Aorta (tissue), 5 donors: Measurements from ENCODE around the gene GPN1. TPM values are rescaled to one million over a fixed set of nuclear protein-coding genes. Genes with fewer than 3 reads are reported as not detected.

Source experiments
- ATAC-seq: fragments of 200-7000 bp; cut with Tn5 transposase; one replicate; pipeline ENCODE4 v1.9.1; 2022; ENCODE audit warnings: moderate library complexity; ENCODE audit not compliant: low FRiP score
- DNase-seq, 2 donors: peaks; one replicate each; pipeline ENCODE4 v3.0.0-alpha.2; 2020
- H3K27ac ChIP-seq, 2 donors: one replicate each; pipeline ENCODE4 v1.5.1; 2013; ENCODE audit warnings: low read length in 2 of 2, mild to moderate bottlenecking in 2 of 2, moderate library complexity in 2 of 2, control low read depth in 1 of 2, inconsistent platforms in 1 of 2, low read depth in 1 of 2
- H3K27me3 ChIP-seq, 2 donors: one replicate each; pipeline ENCODE4 v1.6.1; 2013; ENCODE audit warnings: control low read depth in 1 of 2, low read length in 1 of 2, mild to moderate bottlenecking in 1 of 2, moderate library complexity in 1 of 2; ENCODE audit not compliant: insufficient read depth in 2 of 2, control insufficient read depth in 1 of 2
- H3K36me3 ChIP-seq, 2 donors: one replicate each; pipeline ENCODE4 v1.6.1; 2013; ENCODE audit warnings: control low read depth in 1 of 2, low read length in 1 of 2, mild to moderate bottlenecking in 1 of 2; ENCODE audit not compliant: insufficient read depth in 2 of 2, control insufficient read depth in 1 of 2
- H3K4me1 ChIP-seq, 2 donors: one replicate each; pipeline ENCODE4 v1.6.1; 2013; ENCODE audit warnings: low read length in 2 of 2, control low read depth in 1 of 2, mild to moderate bottlenecking in 1 of 2, moderate library complexity in 1 of 2; ENCODE audit not compliant: insufficient read depth in 2 of 2, control insufficient read depth in 1 of 2
- H3K4me3 ChIP-seq, 2 donors: one replicate each; pipeline ENCODE4 v1.5.1; 2013; ENCODE audit warnings: low read length in 2 of 2, control low read depth in 1 of 2, mild to moderate bottlenecking in 1 of 2
- H3K9me3 ChIP-seq: one replicate; pipeline ENCODE4 v1.6.1; 2013; ENCODE audit warnings: mild to moderate bottlenecking, low read length; ENCODE audit not compliant: control insufficient read depth
- WGBS, 2 donors: extraction: QIAGEN DNeasy Blood & Tissue Kit; methylation state at CpG; one replicate each; pipeline ENCODE4 v1.1.7; 2013; 5-methylcytosine and 5-hydroxymethylcytosine counted together
- intact Hi-C, 2 donors: fragments of 100-400 bp; cut with DNase I; formaldehyde crosslinking; loops; one replicate each; pipeline versions ENCODE4 v1.14.2 to v1.15.0; 2022
- long read RNA-seq, 2 donors: library from polyadenylated mRNA; unstranded; transcript quantifications; one replicate each; pipeline ENCODE4 v2.0.0, GENCODE V29; 2020 to 2021
- polyA plus RNA-seq, 2 donors: library from polyadenylated mRNA; stranded (reverse); fragments of 200-250 nt; gene quantifications; one replicate each; pipeline ENCODE4 v1.2.3, GENCODE V29; 2013
- total RNA-seq, 2 donors: library from RNA; stranded (reverse); fragmentation: NEBNext Ultra II Directional; extraction: Animal tissue kit (Norgen Biotek cat#: 25700); gene quantifications; one replicate each; pipeline ENCODE4 v1.2.1, GENCODE V29; 2021
- donor health status: healthy with polysubstance abuse.
- donor health status: Bipolar disorder and iron deficiency.
- donor health status: DM: no; HTN: no; CAD: no.
- donor health status: DM: no; HTN: no; CAD: no.
- donor health status: DM: yes; HTN: yes; CAD: no.

The GPN1 gene
- total RNA-seq (10 to 100 TPM; 16.4 to 21.9 TPM), polyA plus RNA-seq (10 to 100 TPM; 20.5 to 24.8 TPM)
- long read RNA-seq, donor 1, transcript GPN1-212 (14 exons, 1,832 nt) = major isoform, 77 of 84 reads
- long read RNA-seq, donor 1, partial matches to known transcripts = 2 of 84 reads
- long read RNA-seq, donor 1, other reads (novel, unspliced or antisense) = 5 of 84 reads
- long read RNA-seq, donor 2, transcript GPN1-212 (14 exons, 1,832 nt) = major isoform, 14 of 17 reads
- long read RNA-seq, donor 2, partial matches to known transcripts = 0 of 17 reads
- long read RNA-seq, donor 2, other reads (novel, unspliced or antisense) = 3 of 17 reads

DNA sequence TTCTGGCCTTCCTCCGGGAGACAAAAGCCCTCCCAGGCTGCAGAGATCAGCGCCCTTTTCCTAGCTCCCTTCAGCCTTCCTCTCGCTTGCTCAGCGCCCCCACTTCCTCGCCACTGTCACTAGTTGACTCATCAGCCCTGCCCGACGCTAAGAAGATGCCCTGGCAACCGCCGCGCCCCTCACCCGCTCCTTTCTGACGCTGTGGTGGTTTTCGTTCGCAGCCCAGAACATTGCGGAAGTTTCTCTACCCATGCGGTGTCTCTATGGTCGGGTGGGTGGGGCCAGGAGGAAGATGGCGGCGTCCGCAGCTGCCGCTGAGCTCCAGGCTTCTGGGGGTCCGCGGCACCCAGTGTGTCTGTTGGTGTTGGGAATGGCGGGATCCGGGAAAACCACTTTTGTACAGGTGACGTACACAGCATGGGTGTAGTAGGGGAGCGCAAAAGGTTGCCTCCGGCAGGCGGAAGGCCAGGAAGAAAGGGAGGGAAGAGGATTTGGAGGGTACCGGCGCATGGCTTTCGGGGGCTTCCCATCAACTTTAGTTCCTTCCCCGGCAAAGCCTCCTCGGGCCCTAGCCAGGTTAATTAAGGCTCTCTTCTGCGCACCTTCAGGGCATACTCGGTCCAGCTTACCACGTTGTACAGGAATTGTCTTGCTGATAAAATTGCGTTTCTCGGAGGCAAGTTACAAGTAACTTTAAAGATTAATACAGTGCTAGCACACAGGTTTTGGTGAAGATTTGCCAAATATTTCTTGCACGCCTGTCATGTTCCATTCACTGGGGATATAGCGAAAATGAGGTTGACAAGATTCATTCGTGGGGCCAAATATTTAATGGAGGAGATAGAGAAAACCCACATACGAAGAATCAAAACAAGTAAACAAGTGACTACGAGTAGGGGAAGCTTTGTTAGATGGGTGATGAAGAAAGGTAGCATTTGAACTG, at the start of gene GPN1, which contains the start of gene CCDC121:
TSS of gene GPN1 (plus strand) at position 284 of the 943 bp plus-strand sequence. CDS start at position 293, 9 bp downstream.
TSS of gene CCDC121 (minus strand) at position 246 of the 943 bp plus-strand sequence. CDS start 1,213 bp downstream, outside the sequence.
- no peaks in the 10 kb centered on the region for H3K27me3 ChIP-seq
- peak; percentile 97 for ATAC-seq
- no peaks in the 10 kb centered on the region for H3K4me1 ChIP-seq
- peak within 1 kb of the TSS; percentile 58 to 64 for H3K4me3 ChIP-seq
- H3K36me3 ChIP-seq = no peaks in the 10 kb centered on the region
- intact Hi-C loops = loop anchor here in 1 of 2 donors (10.0 kb wide), 1 partner anchor 134 kb away; the partner anchor contains the start of genes FNDC4 and GCKR
- DNase-seq = peak; percentile 96
- H3K27ac ChIP-seq = peak within 1 kb of the TSS in 1 of 2 donors; percentile 38
- 1% methylated on average over 42 to 44 of the region's 44 CpGs for WGBS, 2 donors
- no peaks in the 10 kb centered on the region for H3K9me3 ChIP-seq

- intact Hi-C loops = loop anchor here in 1 of 2 donors (10.0 kb wide), 1 partner anchor 87 kb away; the partner anchor contains the start of genes FNDC4 and GCKR
- Histone ChIP-seq H3K27me3 (no peaks in the 10 kb centered on the region), H3K4me3 (no peak overlapping the region), H3K4me1 (peaks cover 0 to 3% of the 10 kb centered on the region in 2 donors), H3K36me3 (no peaks in the 10 kb centered on the region), H3K9me3 (peaks cover 4% of the 10 kb centered on the region), H3K27ac (no peak overlapping the region)
- DNase-seq = no peak
- no peak for ATAC-seq
- WGBS, 2 donors = 95 to 97% methylated on average over 19 of the region's 19 CpGs
These were observed 47.3 kb upstream of the GPN1 start for GRCh38 chr2:27581417-27582128.

DNA sequence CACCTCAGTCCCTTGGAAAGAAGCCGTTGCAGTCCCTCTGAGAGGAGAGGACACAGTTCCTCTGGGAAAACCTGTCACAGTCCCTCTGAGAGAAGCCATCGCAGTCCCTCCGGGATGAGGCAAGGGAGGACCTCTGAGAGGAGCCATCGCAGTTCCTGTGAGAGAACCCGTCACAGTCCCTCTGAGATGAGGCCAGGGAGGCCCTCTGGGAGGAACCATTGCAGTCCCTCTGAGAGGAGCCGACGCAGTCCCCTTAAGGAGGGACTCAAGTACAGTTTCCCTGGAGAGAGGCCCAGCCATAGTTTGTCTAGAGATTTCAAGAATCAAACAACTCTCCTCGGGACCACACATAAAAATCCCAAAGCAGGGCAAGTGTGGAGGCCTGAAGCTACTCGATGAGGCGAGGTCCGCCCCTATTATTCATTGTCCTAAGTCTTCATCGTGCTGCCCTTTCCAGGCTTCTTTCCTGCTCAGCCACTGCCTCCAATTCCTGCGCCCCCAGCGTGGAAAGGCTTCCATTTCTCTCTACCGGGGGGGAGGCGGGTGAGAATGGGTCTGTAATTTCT, 46.6 kb upstream of the GPN1 start:
- peak; percentile 12 for ATAC-seq
- intact Hi-C loops = loop anchor here in 1 of 2 donors (10.0 kb wide), 1 partner anchor 87 kb away; the partner anchor contains the start of genes FNDC4 and GCKR
- Histone ChIP-seq H3K27ac (peak overlapping the region in 1 of 2 donors; percentile 0), H3K9me3 (peaks cover 2% of the 10 kb centered on the region), H3K27me3 (no peaks in the 10 kb centered on the region), H3K4me1 (peaks cover 0 to 3% of the 10 kb centered on the region in 2 donors), H3K36me3 (no peaks in the 10 kb centered on the region), H3K4me3 (peak overlapping the region in 1 of 2 donors; percentile 8)
- DNase-seq = peak in 1 of 2 donors; percentile 44
- 87 to 89% methylated on average over 16 of the region's 16 CpGs for WGBS, 2 donors

GRCh38 chr2:27582695-27583389, 46.0 kb upstream of the GPN1 start, which contains the start of gene ZNF512:
TSS of gene ZNF512 (plus strand) at chr2:27583042. CDS start at chr2:27583113, 71 bp downstream.
- Histone ChIP-seq H3K4me1 (peaks cover 0 to 3% of the 10 kb centered on the region in 2 donors), H3K4me3 (peak within 1 kb of the TSS; percentile 94 to 97), H3K9me3 (peaks cover 1% of the 10 kb centered on the region), H3K27me3 (no peaks in the 10 kb centered on the region), H3K36me3 (no peaks in the 10 kb centered on the region), H3K27ac (peak within 1 kb of the TSS in 1 of 2 donors; percentile 48)
- peak; percentile 96 to 97 for DNase-seq
- intact Hi-C loops = loop anchor here in 1 of 2 donors (10.0 kb wide), 1 partner anchor 88 kb away; the partner anchor contains the start of genes FNDC4 and GCKR
- peak; percentile 95 for ATAC-seq
- WGBS, 2 donors = 1% methylated on average over 38 of the region's 38 CpGs

DNA sequence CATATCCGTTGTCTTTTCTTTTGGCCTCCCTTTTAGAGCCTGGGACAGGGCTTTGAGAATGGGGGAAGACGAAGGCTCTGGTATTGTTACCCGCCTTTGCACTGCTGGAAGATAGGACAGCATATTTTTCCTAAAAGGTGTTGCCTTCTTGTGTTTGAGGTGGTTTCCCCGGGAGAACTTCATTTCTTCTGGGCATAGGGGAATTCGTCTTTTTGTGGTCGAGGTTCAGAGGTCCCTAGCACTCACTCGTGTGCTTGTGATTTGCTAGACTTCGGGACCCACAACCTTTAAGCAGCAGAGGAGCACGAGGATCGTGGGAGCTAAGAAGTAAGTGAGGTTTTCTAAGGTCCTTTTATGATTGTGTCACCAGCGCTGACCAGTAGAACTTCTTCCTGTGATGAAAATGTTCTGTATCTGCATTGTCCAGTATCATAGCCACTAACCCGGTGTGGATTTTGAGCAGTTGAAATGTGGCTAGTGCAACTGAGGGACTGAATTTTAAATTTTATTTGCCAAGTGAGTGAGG, 45.4 kb upstream of the GPN1 start:
- Histone ChIP-seq H3K27me3 (no peaks in the 10 kb centered on the region), H3K4me1 (peaks cover 0 to 3% of the 10 kb centered on the region in 2 donors), H3K9me3 (peaks cover 1% of the 10 kb centered on the region), H3K4me3 (peak overlapping the region; percentile 94 to 97), H3K36me3 (no peaks in the 10 kb centered on the region), H3K27ac (peak overlapping the region in 1 of 2 donors; percentile 48)
- 2 to 4% methylated on average over 12 of the region's 12 CpGs for WGBS, 2 donors
- intact Hi-C loops = loop anchor here in 1 of 2 donors (10.0 kb wide), 1 partner anchor 89 kb away; the partner anchor contains the start of genes FNDC4 and GCKR
- no peak for ATAC-seq
- no peak for DNase-seq

DNA sequence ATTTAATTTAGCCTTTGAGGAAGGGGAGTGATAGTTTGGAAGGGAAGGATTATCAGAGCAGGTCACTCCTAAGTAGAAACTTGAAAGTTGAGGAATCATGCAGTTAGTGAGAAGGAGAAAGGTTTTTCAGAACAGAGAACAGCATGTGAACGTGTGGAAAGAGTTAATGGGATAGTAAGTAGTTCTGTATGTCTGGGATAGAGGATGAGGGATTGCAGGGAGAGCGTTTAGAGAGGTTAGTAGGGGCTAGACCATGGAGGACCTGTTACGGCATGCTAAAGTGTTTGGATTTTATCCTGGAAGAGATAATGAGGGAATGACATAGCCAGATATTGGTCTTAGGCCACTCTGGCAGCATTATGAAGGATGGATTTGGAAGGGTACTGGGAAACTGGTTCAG, 44.3 kb upstream of the GPN1 start:
- ATAC-seq = no peak
- H3K27ac ChIP-seq = no peak overlapping the region
- intact Hi-C loops = loop anchor here in 1 of 2 donors (10.0 kb wide), 1 partner anchor 90 kb away; the partner anchor contains the start of genes FNDC4 and GCKR
- no peaks in the 10 kb centered on the region for H3K36me3 ChIP-seq
- no peak overlapping the region for H3K4me3 ChIP-seq
- no peaks in the 10 kb centered on the region for H3K9me3 ChIP-seq
- WGBS, 2 donors = 69 to 75% methylated on average over 3 of the region's 3 CpGs
- peaks cover 0 to 3% of the 10 kb centered on the region in 2 donors for H3K4me1 ChIP-seq
- no peaks in the 10 kb centered on the region for H3K27me3 ChIP-seq
- DNase-seq = no peak

GRCh38 chr2:27587025-27587424, 41.8 kb upstream of the GPN1 start:
- intact Hi-C loops = loop anchor here in 1 of 2 donors (10.0 kb wide), 1 partner anchor 92 kb away; the partner anchor contains the start of genes FNDC4 and GCKR
- H3K27me3 ChIP-seq = no peaks in the 10 kb centered on the region
- no peak overlapping the region for H3K27ac ChIP-seq
- no peaks in the 10 kb centered on the region for H3K36me3 ChIP-seq
- peaks cover 0 to 3% of the 10 kb centered on the region in 2 donors for H3K4me1 ChIP-seq
- H3K9me3 ChIP-seq = no peaks in the 10 kb centered on the region
- no peak overlapping the region for H3K4me3 ChIP-seq
- ATAC-seq = no peak
- WGBS, 2 donors = 92 to 98% methylated on average over 2 of the region's 2 CpGs
- DNase-seq = no peak
